Activated T-cell treated with anti-CD3 and anti-CD28 coated beads for 24 hours (primary cell): ENCODE measurements around the gene GRK3.

ENCODE experiments used
- DNase-seq: peaks from one replicate; pipeline ENCODE4 v3.0.0-alpha.2; 2020; ENCODE audit warnings: low read depth

GRK3 gene

DNA sequence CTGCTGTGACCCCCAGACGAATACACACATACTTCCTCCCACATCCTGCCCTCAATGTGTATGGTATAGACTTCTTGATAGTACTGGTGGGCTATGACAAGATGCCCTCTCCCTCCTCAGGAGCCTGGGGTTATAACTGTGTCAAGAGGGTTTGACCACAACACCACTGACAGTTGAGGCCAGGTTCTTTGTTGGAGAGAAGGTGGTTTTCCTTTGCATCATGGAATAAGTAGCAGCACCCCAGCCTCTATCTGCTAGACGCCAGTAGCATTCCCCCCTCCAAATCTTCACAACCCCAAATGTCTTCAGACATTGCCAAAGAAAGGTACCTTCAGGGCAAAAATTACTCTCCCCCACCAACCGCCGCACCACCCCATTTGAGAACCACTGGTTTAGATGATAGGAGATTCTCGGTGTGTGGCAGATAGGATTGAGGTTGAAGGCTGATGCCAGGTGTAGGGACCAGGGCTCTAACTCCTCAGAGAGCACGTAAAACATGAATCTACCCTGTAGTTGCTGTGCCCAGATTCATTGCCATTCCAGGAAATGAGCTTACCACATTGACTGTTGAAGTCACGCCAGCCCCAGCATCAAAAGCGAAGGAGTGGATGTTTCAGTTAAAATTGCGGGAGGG is 172.0 kb downstream of the GRK3 start:
- peak; percentile 16 for DNase-seq

DNA sequence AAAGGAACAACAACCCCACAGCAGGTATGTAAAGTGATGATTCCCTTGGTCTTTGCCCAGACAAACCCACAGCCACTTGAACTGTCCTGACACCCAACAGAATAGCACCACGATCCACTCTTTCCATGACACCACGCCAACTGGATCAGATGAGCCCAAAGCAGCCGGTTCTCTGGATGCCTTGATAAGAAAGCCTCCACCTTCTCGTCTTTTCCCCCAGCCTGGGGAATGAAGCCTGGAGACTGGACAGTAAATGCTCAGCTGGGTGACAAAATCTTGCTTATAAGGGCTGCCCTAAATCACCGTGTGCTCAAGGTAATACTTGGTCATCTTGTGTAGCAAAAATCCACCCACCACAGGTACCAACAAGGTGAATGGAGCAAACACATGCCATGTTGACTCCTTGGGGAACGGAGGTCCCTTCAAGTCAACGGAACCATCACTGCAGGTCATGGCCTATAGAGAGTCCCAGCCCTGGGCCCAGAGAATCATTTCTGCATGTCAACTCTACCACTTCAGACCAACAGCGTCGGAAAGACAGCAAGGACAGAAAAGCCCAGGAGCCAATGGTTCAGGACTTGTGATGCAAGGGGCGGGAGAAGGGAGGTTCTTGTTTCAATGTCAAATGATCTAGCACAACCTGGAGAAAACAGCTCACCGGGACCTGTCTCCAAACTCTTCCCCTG is 175.3 kb downstream of the GRK3 start:
- DNase-seq = no peak

DNA sequence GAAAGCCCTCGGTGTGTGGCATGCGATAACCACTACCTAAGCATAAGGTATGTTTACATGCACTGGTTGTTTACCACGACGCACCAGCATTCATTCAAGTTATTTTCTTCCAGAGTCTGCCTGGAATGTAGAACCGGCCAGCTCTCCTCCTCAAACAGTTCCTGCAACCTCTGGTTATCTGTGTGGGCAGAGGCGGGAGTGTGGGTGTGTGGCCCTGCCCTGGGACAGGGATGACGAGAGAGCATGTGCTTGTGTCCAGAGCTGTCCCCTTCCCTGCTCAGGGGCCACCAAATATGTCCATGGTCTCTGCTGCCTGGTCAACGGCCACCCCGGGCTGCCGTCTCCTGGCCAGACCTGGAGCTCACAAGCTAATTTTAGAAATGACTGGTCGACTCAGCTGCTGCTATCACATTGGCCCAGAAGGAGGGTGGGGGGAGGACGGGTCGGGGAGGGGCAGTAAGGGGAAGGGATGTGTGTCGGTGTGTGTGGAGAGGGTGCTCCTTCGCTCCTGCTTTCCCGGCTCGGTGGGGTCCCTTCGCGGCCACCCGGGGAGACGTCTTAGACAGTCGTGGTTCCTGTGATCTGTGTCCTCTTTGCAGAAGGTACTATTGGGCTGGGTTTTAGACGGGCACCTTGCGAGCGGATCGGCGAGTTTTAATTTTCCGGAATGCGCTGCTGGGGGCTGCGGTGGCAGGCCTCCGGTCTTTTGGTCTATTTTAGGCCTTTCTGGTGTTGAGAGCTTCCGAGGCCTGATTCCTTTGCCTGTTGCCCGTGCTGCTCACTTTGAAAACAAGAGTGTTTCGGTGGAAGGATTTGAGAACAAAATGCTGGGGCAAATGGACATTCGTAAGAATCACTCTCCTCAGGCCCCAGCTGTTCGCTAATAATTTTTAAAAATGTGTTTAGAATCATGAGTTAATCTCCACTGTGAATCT is 177.5 kb downstream of the GRK3 start, which contains the start of gene MYO18B:
MYO18B (plus strand) TSS at position 497 of the 935 bp plus-strand sequence. CDS start 18,905 bp downstream, outside the sequence.
- no peak for DNase-seq

DNA sequence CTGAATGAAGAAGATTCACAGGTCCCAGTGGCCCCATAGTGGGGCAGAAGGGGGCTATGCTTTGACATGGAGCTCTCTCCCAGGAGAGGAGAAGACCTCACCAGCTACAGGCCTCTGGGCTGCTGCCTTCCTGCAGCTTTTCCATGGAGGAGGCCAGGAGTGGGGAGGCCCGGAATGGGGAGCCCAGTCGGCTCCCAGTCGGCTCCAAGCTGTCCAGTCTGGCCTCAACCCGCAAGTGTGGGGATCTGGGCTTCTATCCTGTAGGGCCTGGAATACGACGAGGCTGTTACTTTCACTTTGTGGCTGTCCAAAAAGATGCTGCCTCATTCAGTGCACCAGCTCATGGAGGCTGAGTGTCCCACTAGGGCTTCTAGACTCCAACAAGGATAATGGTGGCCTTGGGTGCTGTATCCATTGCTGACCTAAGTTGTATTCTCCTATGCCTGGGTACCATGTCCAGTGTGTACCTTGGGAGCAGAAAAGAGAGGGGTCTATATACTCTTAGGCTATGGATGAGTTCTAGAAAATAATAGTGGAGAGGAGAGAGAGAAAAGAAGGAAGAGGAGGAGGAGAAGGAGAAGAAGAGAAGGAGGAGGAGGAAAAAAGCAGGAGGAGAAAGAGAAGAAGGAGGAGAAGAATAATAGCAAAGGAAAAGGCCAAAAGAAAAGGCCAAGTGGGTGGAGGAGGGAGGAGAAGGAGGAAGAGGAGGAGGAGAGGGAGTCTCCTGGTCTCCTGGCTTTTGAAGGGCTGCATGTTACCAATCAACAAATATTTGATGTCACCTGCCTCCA is 178.6 kb downstream of the GRK3 start:
- DNase-seq = no peak

DNA sequence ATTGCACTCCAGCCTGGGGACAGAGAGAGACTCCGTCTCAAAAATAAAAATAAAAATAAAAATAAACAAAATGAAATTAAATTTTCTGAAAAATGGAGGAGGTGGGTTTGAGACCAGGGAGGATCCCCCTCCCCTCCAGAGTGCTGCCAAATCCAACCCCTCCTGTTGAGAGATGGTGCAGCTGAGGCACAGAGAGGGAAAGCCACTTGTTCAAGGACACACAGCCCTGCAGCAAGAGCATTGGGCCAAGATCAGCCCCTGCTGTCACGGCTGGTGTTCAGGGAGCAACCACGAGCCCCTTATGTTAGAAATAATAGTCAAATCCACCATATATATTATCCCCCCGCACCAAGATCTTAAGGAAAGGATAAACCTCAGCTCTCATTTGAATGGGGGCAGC is 180.2 kb downstream of the GRK3 start:
- no peak for DNase-seq

DNA sequence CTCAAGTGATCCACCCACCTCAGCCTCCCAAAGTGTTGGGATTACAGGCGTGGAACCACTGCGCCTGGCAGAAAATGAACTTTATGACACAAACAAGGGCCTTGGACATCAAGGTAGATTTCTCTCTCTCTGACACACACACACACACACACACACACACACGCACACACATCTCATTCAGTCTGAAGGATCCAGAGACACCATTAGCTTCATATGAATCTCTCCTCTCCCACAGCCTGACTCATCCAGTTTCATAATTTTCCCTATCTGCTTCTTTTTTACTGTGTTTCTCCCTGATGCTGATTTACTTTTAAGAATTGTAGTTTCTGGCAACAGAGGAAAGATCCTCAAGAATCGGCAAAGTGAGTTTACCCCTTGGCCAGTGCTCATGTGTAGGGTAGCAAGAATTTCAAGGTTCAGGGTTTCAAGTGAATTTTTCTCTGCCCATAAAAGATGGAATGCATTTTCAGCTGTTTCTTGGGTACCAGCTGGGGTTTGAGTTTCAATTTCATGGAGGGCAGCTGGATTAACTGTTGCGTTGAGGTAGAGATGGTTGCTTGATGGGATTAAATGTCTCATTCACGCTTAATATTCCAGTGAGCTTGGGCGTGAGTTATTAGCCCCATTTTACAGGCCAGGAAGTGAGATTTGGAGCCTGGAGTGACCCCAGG is 181.0 kb downstream of the GRK3 start:
- no peak for DNase-seq

DNA sequence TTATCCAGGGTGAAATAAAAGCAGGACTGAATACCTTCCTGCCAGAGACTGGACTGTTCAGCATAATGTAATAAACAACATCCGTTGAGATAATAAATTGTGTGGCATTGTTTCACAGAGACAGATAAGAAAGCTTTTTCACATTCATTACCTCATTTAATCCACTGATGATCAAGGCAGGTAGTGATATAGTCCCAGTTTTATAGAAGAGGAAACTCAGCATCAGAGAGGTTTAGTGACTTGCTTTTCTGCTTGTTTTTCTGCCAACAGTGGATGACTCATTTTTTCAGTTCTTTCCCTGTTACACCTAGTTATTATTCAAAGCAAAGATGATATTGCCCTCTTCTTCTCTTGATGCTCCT is 181.5 kb downstream of the GRK3 start:
- no peak for DNase-seq

DNA sequence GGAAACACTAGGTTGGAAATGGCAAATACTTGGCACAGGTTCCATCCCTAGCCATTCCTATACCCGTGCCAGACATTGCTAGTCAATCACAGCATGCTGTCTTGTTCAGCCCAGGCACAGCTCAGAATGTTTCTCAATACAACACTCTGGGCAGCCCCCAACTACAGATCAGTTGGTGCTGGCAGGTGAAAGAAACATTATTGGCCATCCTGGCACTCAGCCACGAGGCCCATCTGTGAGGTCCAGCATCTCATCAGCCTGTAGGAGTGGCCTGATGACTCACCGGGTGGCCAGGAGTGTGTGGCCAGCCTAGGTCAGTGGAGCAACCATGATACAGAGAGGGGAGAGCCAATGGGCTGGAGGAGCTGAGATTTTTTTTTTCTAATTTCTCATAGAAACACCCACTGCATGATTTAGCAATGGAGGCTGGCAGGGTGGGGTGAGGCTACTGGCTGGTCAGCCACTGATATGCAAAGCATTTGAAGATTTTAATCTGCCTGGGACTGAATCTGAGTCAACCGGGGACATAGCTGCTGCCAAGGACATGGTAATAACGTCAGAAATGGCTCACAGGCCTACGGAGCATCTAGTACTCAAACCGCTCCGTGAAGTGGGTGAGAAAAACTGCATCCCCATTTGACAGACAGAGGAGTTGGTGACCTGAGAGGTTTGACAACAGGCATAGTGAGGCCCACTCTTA is 182.9 kb downstream of the GRK3 start:
- no peak for DNase-seq

DNA sequence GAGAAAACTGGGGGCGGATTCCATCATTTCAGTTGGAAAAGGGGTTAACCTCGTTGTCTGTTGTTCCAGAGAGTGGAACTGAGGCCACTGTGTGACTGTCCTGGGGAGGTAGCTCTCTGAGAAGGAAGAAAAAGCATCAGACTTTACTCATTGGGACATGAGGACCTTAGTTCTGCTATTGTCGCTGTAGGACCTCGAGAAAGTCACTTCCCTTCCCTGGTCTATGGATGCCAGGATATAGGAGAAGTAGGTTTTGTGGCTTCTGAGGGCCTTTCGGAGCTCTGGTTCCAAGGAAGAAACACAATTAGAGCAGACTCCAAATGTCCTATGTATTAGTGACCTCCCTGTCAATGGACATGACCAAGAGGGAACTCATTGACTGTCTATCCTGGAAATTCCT is 183.7 kb downstream of the GRK3 start:
- DNase-seq = no peak

DNA sequence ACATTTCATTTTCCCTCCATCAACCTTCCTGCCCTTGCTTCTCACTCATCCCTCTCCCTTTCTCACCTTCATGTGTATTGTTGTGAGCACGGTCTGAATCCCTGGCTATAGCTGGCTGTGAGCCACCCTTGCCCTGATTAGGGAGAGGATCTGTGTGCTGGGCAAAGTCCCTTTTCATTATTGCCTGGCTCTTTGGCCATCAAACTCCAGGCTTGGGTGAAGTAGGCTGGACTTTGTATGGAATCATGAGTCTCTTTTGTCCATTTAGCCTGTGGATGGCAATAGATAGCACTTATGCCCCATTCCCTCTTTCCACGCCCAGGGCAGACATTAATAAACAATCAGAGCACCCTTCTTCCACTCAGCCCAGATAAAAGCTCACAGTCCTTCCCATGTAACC is 184.2 kb downstream of the GRK3 start:
- DNase-seq = no peak

DNA sequence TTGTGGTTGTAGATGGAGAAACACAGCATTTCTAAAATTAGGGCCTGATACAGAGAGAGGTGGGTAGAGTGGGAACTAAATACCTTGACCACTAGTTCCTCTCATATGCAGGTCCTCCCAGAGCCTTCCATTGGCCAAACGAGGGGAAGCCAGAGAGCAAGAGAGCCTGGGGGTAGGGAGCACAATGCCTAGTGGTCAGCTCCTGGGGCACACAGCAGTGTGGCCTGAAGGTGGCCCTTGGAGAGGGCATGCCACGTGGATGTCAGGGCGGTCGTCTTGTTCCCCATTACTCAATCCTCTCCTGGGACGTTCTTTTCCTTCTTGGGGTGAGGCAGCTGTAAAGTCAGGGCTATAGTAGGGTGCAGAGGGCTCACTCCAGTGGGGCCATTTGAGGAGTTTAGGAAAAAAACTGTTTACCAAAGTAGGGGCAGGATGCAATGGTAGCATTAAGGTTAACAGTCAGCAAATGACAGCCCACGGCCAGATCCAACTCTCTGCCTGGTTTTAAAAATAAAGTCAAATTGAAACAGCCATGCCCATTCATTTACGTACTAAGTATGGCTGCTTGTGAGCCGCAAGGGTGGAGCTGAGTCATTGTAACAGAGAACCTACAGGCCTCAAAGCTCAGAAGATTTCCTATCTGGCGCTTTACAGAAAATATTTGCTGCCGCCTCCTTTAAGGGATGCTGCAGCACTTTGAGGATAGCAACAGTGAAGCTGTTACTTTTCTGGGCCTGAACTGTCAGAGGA is 185.1 kb downstream of the GRK3 start:
- peak; percentile 11 for DNase-seq

DNA sequence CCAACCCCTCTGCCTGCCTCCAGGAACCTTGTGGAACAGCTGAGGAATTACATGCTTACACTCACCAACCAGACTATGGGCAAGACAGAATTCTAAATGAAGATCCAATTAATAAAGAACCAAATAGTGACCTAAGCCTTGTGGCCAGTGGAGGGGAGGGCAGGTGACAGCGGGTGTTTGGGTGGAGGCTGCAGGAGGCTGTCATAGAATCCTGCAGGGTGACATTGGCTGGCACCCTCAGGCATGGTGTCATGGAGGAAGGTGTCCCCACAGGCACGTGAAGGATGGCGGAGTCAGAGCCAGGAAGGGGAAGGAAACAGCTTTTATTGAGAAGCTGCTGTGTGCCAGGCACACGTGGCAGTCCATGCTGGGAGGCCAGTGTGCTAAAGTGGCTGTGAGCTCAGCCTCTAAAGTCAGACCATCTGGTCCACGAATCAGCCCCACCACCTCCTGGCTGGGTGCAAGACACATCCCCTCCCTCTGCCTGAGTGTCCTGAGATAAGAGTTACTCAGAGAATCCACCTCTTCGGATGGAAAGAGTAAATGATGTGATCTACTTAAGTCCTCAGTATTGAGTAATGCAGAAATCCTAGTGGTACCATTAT is 186.2 kb downstream of the GRK3 start:
- no peak for DNase-seq

DNA sequence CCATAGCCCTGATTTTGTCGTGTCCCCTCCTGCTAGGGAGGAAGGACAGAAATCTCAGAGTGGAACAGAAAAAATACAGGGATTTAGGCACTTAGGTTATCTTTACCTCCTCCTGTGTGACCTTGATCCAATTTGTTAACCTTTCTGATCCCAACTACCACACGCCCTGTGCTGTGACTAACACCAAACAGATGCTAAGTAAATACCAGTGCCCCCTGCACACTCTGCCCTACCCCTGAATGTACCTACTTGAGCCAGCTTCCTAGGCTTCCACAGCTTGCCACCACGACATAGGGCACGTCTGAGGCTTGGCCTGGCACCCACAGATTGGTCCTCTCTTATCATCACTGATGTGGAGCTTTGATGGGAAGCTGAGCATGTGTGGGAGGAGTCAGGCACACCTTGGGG is 186.7 kb downstream of the GRK3 start:
- no peak for DNase-seq

DNA sequence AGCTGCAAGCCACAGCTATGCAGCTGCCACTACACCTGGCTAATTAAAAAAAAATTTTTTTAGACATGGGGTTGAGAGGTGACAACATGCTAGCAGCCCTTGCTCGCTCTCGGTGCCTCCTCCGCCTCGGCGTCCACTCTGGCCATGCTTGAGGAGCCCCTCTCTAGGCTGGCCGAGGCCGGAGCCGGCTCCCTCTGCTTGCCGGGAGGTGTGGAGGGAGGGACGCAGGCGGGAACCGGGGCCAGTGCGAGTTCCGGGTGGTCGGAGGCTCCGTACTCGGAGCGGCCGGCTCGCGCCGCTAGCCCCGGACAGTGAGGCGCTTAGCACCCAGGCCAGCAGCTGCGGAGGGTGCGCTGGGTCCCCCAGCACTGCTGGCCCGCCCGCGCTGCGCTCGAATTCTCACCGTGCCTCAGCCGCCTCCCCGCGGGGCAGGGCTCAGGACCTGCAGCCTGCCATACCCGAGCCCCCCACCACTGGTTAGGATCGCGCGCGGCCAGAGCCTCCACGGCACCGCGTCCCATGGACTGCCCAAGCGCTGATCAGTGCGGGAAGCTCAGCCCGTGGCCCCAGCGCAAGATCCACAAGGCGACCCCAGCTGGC is 188.2 kb downstream of the GRK3 start:
- no peak for DNase-seq

DNA sequence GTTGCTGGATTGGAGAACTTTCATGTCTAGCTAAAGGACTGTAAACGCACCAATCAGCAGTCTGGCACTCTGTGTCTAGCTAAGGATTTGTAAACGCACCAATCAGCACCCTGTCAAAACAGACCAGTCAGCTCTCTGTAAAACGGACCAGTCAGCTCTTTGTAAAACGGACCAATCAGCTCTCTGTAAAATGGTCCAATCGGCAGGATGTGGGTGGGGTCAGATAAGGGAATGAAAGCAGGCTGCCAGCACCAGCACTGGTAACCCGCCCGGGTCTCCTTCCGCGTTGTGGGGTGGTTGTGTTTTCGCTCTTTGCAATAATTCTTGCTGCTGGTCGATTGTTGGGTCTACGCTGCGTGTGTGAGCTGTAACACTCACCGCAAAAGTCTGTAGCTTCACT is 188.8 kb downstream of the GRK3 start:
- DNase-seq = no peak

DNA sequence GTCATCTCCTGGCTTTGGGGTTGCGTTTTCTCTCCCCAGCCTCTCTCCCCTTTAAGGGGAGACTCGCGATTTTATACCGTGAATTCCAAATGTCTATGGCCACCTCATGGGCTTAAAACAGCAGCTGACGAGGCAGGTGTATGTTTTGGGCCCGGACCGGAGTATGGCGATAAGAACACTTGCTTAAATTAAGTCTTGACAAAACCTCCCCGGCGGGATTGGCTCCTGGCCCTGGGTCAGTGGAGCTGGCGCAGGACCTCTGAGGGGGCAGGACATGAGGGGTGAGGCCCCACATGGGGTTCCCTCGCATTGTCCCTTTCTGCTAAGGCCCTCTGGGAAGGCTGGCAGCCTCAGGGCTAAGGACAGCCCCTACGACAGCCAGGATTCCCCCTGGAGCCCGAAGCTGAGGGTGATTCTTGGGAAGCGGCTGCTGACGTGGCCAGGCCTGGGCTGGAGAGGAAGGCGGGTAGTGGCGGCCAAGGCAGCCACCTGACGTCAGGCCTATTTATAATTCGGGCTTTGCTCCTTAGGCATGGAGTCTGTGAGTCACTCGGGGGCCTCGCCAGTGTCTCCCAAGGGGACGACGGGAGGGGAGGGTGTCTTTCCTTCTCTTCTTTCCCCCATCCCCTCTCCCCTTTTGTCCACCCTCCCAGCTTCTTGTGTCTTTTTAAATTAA is 190.2 kb downstream of the GRK3 start:
- no peak for DNase-seq

DNA sequence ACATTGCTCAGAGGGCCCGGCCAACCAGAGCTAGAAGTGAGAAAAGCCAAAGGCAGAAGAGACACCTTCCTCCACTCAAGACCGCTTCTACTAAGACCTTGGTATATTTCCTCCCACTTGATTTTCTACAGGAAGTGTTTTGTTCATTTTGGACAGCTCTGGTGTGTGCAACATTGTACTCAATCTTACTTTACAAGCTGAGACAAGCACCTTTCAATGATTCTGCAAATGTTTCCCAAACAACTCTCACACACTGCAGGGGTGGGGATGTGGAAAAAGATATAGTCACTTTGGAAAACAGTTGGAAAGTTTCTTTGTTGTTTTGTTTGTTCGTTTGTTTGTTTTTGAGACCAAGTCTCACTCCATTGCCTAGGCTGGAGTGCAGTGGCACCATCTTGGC is 193.2 kb downstream of the GRK3 start:
- no peak for DNase-seq

DNA sequence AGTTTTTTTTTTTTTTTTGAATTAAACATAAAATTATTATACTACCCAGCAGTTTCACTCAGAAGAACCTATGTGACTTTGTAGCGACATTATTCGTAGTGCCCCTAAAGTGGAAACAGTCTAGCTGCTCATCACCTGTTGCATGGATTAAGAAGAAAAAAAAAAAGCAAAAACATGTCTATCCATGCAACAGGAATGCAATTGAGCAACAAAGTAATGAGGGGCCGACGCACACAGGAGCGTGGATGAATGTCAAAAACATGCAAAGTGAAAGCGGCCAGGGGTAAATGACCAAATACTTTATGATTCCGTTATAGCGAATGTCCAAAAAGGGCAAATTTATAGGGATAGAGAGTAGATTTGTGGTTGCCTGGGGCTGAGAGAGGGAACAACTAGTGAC is 193.8 kb downstream of the GRK3 start:
- DNase-seq = no peak

DNA sequence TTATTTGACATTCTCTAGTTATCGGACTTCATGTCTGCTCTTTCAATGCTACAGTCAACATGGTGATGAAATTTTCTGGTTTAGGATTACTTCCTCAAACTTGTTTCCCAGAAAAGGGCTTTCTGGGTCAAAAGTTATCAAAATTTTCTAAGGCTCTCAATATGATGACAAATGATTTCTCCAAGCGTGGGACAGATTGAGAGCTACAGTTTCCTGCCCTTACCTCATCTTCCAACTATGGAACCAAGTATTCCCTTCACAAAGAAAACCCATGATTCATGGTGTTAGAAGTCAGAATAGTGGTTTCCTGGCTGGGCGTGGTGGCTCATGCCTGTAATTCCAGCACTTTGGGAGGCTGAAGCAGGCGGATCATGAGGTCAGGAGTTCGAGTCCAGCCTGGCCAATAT is 195.4 kb downstream of the GRK3 start:
- no peak for DNase-seq
